Measurements from ENCODE around the gene ARHGAP21. TPM values are rescaled to one million over a fixed set of nuclear protein-coding genes. Genes with fewer than 3 reads are reported as not detected.
"Not testable (repeated sequence)": the region's sequence is repeated elsewhere in the genome, so short reads cannot be mapped to it uniquely, and the experiment has no call there.

The ARHGAP21 gene
- total RNA-seq = 10 to 100 TPM; 38.9 to 44.2 TPM

GRCh38 chr10:24723788-24724380, at the start of gene ARHGAP21:
ARHGAP21 (minus strand) TSS chr10:24723887; CDS start chr10:24721899, 1,988 bp downstream.
- Histone ChIP-seq H3K36me3 (replicated peaks in 1 of 2; ENCODE audit: insufficient read depth in 1 of 2, low read depth in 2 of 2) (no peaks in the 10 kb centered on the region), H3K4me1 (peaks cover 25% of the 10 kb centered on the region), H3K4me3 (peak within 1 kb of the TSS; percentile 48), H3K9me3 (no peaks in the 10 kb centered on the region), H3K27ac (peak within 1 kb of the TSS; percentile 85 to 97 (median 96)), H3K27me3 (no peaks in the 10 kb centered on the region)
- TF ChIP-seq POLR2A (IDR thresholded peaks at IDR 0.05) = peak in 1 of 3 donors; percentile 18
- TF ChIP-seq CTCF (IDR thresholded peaks at IDR 0.05) = peak in 1 of 7 experiments; percentile 5
- 0 to 3% methylated on average over 12 to 46 of the region's 46 CpGs for WGBS, 2 donors
- ATAC-seq = peak; percentile 55
- peak; percentile 59 to 69 (median 66) for DNase-seq
- intact Hi-C loops (cut with DNase I) = no loop called here

- no peaks in the 10 kb centered on the region for H3K9me3 ChIP-seq
- H3K4me1 ChIP-seq = no peaks in the 10 kb centered on the region
- H3K27ac ChIP-seq = no peak overlapping the region
- H3K4me3 ChIP-seq = no peak overlapping the region
- H3K36me3 ChIP-seq (replicated peaks in 1 of 2; ENCODE audit: insufficient read depth in 1 of 2, low read depth in 2 of 2) = no peaks in the 10 kb centered on the region
- DNase-seq (no peak), ATAC-seq (no peak)
- TF ChIP-seq POLR2A (IDR thresholded peaks at IDR 0.05) (no peak), CTCF (IDR thresholded peaks at IDR 0.05) (no peak)
- intact Hi-C loops (cut with DNase I) = no loop called here
- H3K27me3 ChIP-seq = no peaks in the 10 kb centered on the region
- WGBS, 2 donors = 77 to 82% methylated on average over 1 of the region's 1 CpG
Measured at GRCh38 chr10:24771943-24772694, 48.4 kb upstream of the ARHGAP21 start.

GRCh38 chr10:24764991-24765390, 41.3 kb upstream of the ARHGAP21 start:
- H3K27me3 ChIP-seq; ATAC-seq; H3K4me3 ChIP-seq; H3K36me3 ChIP-seq (replicated peaks in 1 of 2; ENCODE audit: insufficient read depth in 1 of 2, low read depth in 2 of 2); H3K27ac ChIP-seq; intact Hi-C loops (cut with DNase I); H3K9me3 ChIP-seq; DNase-seq: not testable (repeated sequence)
- peaks cover 12% of the 10 kb centered on the region for H3K4me1 ChIP-seq
- WGBS, 2 donors = 13 to 36% methylated on average over 1 of the region's 1 CpG

- Histone ChIP-seq H3K4me1 (peaks cover 12% of the 10 kb centered on the region), H3K4me3 (no peak overlapping the region), H3K36me3 (replicated peaks in 1 of 2; ENCODE audit: insufficient read depth in 1 of 2, low read depth in 2 of 2) (no peaks in the 10 kb centered on the region), H3K9me3 (no peaks in the 10 kb centered on the region), H3K27me3 (no peaks in the 10 kb centered on the region), H3K27ac (peak overlapping the region in 1 of 4 donors; percentile 23)
- peak in 1 of 4 donors; percentile 5 for DNase-seq
- intact Hi-C loops (cut with DNase I) = no loop called here
- WGBS, 2 donors = 52 to 63% methylated on average over 2 of the region's 2 CpGs
- peak; percentile 63 for ATAC-seq
- TF ChIP-seq CTCF (IDR thresholded peaks at IDR 0.05) (no peak), POLR2A (IDR thresholded peaks at IDR 0.05) (no peak)
Measured at GRCh38 chr10:24762966-24763623, 39.4 kb upstream of the ARHGAP21 start.
